DND-41 (cell line): ENCODE results near the gene OSBPL8.

Experiments used
- ATAC-seq: fragments of 200-7000 bp; cut with Tn5 transposase; 3 replicates; pipeline ENCODE4 v1.9.1; 2021; ENCODE audit warnings: low read depth; ENCODE audit not compliant: insufficient read depth
- DNase-seq: peaks from one replicate; pipeline ENCODE4 v3.0.0-alpha.2; 2020
- H2AFZ ChIP-seq: 2 replicates; pipeline ENCODE4 v1.6.0; 2012; ENCODE audit warnings: low read depth, low read length
- H3K27ac ChIP-seq: 2 replicates; pipeline ENCODE4 v1.5.1; 2012; ENCODE audit warnings: low read length, inconsistent platforms
- H3K27me3 ChIP-seq: fragments of 200-600 bp; sonication (generic); 2 replicates; pipeline ENCODE4 v1.6.0; 2012; ENCODE audit warnings: low read length, mild to moderate bottlenecking, inconsistent platforms; ENCODE audit not compliant: insufficient read depth, poor library complexity
- H3K36me3 ChIP-seq: 2 replicates; pipeline ENCODE4 v1.5.1; 2012; ENCODE audit warnings: low read length, inconsistent platforms; ENCODE audit not compliant: insufficient read depth
- H3K4me1 ChIP-seq: 2 replicates; pipeline ENCODE4 v1.5.1; 2012; ENCODE audit warnings: mild to moderate bottlenecking, low read length; ENCODE audit not compliant: insufficient read depth
- H3K4me2 ChIP-seq: 2 replicates; pipeline ENCODE4 v1.6.0; 2012; ENCODE audit warnings: mild to moderate bottlenecking, moderate library complexity, low read length, inconsistent platforms; ENCODE audit not compliant: insufficient read depth
- H3K4me3 ChIP-seq, 2 experiments: fragments of 200-600 bp in 1 of 2; shearing (Covaris generic) in 1 of 2; 2 replicates each; pipeline ENCODE4 v1.5.1; 2012 to 2016; ENCODE audit warnings: inconsistent platforms in 2 of 2, low read length in 2 of 2, mild to moderate bottlenecking in 2 of 2, low read depth in 1 of 2, moderate library complexity in 1 of 2
- H3K79me2 ChIP-seq: 2 replicates; pipeline ENCODE4 v1.6.0; 2012; ENCODE audit warnings: low read length, inconsistent platforms; ENCODE audit not compliant: insufficient read depth
- H3K9ac ChIP-seq: 2 replicates; pipeline ENCODE4 v1.6.0; 2012; ENCODE audit warnings: low read depth, mild to moderate bottlenecking, inconsistent platforms, low read length, moderate library complexity
- H3K9me3 ChIP-seq: 2 replicates; pipeline ENCODE4 v1.5.1; 2012; ENCODE audit warnings: low read length, moderate library complexity, mild to moderate bottlenecking, inconsistent platforms; ENCODE audit not compliant: insufficient read depth, severe bottlenecking
- H4K20me1 ChIP-seq: 2 replicates; pipeline ENCODE4 v1.6.0; 2012; ENCODE audit warnings: low read length; ENCODE audit not compliant: insufficient read depth
- CTCF ChIP-seq: IDR thresholded peaks from 2 replicates; pipeline ENCODE4 v1.5.1; 2012; ENCODE audit warnings: borderline replicate concordance, low read length, moderate library complexity, mild to moderate bottlenecking; ENCODE audit not compliant: poor library complexity, severe bottlenecking; ENCODE audit errors: extremely low read depth
- EZH2 ChIP-seq: IDR thresholded peaks from 3 replicates; pipeline ENCODE4 v1.6.1; 2012; ENCODE audit warnings: borderline replicate concordance, low read depth, mild to moderate bottlenecking, moderate library complexity, low read length, inconsistent platforms; ENCODE audit not compliant: severe bottlenecking

OSBPL8 gene

GRCh38 chr12:76337583-76337982 is 222.0 kb downstream of the OSBPL8 start:
- H4K20me1 ChIP-seq, result no peaks in the 10 kb centered on the region
- H3K36me3 ChIP-seq, result no peaks in the 10 kb centered on the region
- H3K4me1 ChIP-seq, result no peaks in the 10 kb centered on the region
- no peak overlapping the region for H3K4me3 ChIP-seq
- DNase-seq (no peak), ATAC-seq (no peak)
- no peaks in the 10 kb centered on the region for H3K9me3 ChIP-seq
- H3K27ac ChIP-seq, result no peak overlapping the region
- H3K9ac ChIP-seq, result no peak overlapping the region
- no peak for TF ChIP-seq CTCF
- no peak for TF ChIP-seq EZH2
- H3K79me2 ChIP-seq, result no peaks in the 10 kb centered on the region
- no peaks in the 10 kb centered on the region for H3K27me3 ChIP-seq
- H3K4me2 ChIP-seq, result no peak overlapping the region
- no peak overlapping the region for H2AFZ ChIP-seq

- no peak overlapping the region for H2AFZ ChIP-seq
- no peak overlapping the region for H3K4me3 ChIP-seq
- no peaks in the 10 kb centered on the region for H3K79me2 ChIP-seq
- H3K9ac ChIP-seq, result no peak overlapping the region
- no peaks in the 10 kb centered on the region for H3K4me1 ChIP-seq
- no peaks in the 10 kb centered on the region for H4K20me1 ChIP-seq
- no peaks in the 10 kb centered on the region for H3K27me3 ChIP-seq
- no peak overlapping the region for H3K27ac ChIP-seq
- H3K9me3 ChIP-seq, result no peaks in the 10 kb centered on the region
- H3K4me2 ChIP-seq, result no peak overlapping the region
- TF ChIP-seq CTCF (no peak), EZH2 (no peak)
- no peaks in the 10 kb centered on the region for H3K36me3 ChIP-seq
- ATAC-seq (no peak), DNase-seq (no peak)
These were observed 227.0 kb downstream of the OSBPL8 start for GRCh38 chr12:76332606-76333005.

GRCh38 chr12:76329606-76330005 is 230.0 kb downstream of the OSBPL8 start:
- Histone ChIP-seq H3K4me1 (no peaks in the 10 kb centered on the region), H3K36me3 (no peaks in the 10 kb centered on the region), H3K9ac (no peak overlapping the region), H3K4me3 (no peak overlapping the region), H3K4me2 (no peak overlapping the region), H3K27ac (no peak overlapping the region), H4K20me1 (no peaks in the 10 kb centered on the region), H3K27me3 (no peaks in the 10 kb centered on the region), H3K79me2 (no peaks in the 10 kb centered on the region), H2AFZ (no peak overlapping the region), H3K9me3 (no peaks in the 10 kb centered on the region)
- ATAC-seq (no peak), DNase-seq (no peak)
- TF ChIP-seq CTCF (no peak), EZH2 (no peak)

GRCh38 chr12:76329159-76329558 is 230.4 kb downstream of the OSBPL8 start:
- no peak overlapping the region for H3K4me2 ChIP-seq
- H2AFZ ChIP-seq, result no peak overlapping the region
- H3K27me3 ChIP-seq, result no peaks in the 10 kb centered on the region

More at GRCh38 chr12:76329159-76329558, 230.4 kb downstream of the OSBPL8 start:
- DNase-seq (no peak), ATAC-seq (no peak)
- Histone ChIP-seq H3K4me3 (no peak overlapping the region), H3K9me3 (no peaks in the 10 kb centered on the region), H3K79me2 (no peaks in the 10 kb centered on the region), H3K4me1 (no peaks in the 10 kb centered on the region), H3K36me3 (no peaks in the 10 kb centered on the region), H3K27ac (no peak overlapping the region), H3K9ac (no peak overlapping the region), H4K20me1 (no peaks in the 10 kb centered on the region)
- no peak for TF ChIP-seq EZH2
- TF ChIP-seq CTCF, result no peak
